PC-9 (cell line): Measurements from ENCODE around the gene DOCK9.

Experiments
- CTCF ChIP-seq: fragments of 200-600 bp; sonication (generic); conservative IDR thresholded peaks from 2 replicates; pipeline ENCODE4 v1.6.1; 2017; ENCODE audit warnings: mixed run types, antibody characterized with exemption, mild to moderate bottlenecking, moderate library complexity
- EZH2 ChIP-seq: fragments of 200-600 bp; sonication (generic); IDR thresholded peaks from 2 replicates; pipeline ENCODE4 v1.8.0; 2017; ENCODE audit warnings: antibody characterized with exemption, low read depth

- no peak for TF ChIP-seq CTCF
- TF ChIP-seq EZH2, result no peak
These were observed 32.2 kb upstream of the DOCK9 start for GRCh38 chr13:99009987-99010551.
